ENCODE measurements around the gene TTC7B. TPM values are rescaled to one million over a fixed set of nuclear protein-coding genes. Genes with fewer than 3 reads are reported as not detected.

Gene TTC7B
- total RNA-seq, 4 donors from 2014 or later, result 3.3 to 18.1 (median 10.0) TPM

DNA sequence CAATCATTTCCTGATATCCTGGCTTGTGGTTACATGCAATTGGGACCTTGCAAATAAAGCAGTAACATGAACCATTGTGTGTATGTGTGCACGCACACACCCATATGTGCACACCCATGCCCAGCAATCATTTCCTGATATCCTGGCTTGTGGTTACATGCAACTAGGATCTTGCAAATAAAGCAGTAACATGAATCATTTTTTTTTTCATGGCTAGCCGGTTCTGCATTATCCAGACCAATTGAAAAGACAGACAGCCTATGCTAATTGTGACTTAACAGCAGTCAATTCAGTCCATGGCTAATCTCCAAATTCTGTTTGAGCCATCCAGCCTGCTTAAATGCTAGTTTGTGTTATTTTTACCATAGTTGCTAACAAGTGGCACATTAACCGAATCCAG lies 134.3 kb downstream of the TTC7B start:
- peaks cover 19 to 54% (median 39%) of the 10 kb centered on the region in 3 donors for H3K4me1 ChIP-seq
- no peaks in the 10 kb centered on the region for H3K27me3 ChIP-seq
- TF ChIP-seq, protein P1, sequence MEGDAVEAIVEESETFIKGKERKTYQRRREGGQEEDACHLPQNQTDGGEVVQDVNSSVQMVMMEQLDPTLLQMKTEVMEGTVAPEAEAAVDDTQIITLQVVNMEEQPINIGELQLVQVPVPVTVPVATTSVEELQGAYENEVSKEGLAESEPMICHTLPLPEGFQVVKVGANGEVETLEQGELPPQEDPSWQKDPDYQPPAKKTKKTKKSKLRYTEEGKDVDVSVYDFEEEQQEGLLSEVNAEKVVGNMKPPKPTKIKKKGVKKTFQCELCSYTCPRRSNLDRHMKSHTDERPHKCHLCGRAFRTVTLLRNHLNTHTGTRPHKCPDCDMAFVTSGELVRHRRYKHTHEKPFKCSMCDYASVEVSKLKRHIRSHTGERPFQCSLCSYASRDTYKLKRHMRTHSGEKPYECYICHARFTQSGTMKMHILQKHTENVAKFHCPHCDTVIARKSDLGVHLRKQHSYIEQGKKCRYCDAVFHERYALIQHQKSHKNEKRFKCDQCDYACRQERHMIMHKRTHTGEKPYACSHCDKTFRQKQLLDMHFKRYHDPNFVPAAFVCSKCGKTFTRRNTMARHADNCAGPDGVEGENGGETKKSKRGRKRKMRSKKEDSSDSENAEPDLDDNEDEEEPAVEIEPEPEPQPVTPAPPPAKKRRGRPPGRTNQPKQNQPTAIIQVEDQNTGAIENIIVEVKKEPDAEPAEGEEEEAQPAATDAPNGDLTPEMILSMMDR (IDR thresholded peaks at IDR 0.05), result no peak
- no peak for TF ChIP-seq POLR2A (IDR thresholded peaks at IDR 0.05)
- whole genome bisulfite sequencing, 2 donors, result 38 to 45% methylated on average over 3 of the region's 3 CpGs
- intact Hi-C loops (cut with DNase I), result no loop called here
- H3K9me3 ChIP-seq, result no peaks in the 10 kb centered on the region
- H3K4me3 ChIP-seq, result no peak overlapping the region
- H3K27ac ChIP-seq, result peak overlapping the region; percentile 80 to 90 (median 84)
- no peak for DNase-seq
- peaks cover 0 to under 1% (median 0%) of the 10 kb centered on the region in 3 donors for H3K36me3 ChIP-seq

DNA sequence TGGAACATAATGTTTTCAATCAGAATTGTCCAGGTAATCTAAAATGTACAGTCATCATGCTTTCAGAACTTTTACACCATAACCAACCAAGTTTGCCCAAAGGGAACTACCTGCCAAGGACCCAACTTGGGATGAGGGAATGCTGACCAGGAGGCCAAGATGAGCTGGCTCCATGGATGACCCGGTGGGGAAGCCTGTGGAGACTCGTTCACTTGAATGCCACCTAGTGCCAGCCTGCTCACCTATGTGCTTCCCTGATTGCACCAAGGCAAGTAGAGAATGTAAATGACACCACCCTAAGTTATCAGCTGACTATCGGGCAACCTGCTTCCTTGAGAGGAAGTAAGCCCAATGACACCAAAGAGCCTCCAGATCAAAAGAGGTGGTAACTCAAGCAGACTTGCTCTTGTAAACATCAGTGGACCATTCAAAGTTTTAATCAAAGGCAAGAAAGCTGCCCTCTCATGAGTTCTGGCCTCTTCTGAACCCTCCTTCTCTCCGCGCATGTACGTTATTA lies 137.3 kb downstream of the TTC7B start:
- H3K9me3 ChIP-seq, result no peaks in the 10 kb centered on the region
- WGBS, 2 donors, result 71 to 91% methylated on average over 6 of the region's 6 CpGs
- DNase-seq, result no peak
- H3K4me3 ChIP-seq, result no peak overlapping the region
- H3K4me1 ChIP-seq, result peaks cover 26 to 75% (median 49%) of the 10 kb centered on the region in 3 donors
- peaks cover 0 to 5% (median 0%) of the 10 kb centered on the region in 3 donors for H3K36me3 ChIP-seq
- H3K27me3 ChIP-seq, result no peaks in the 10 kb centered on the region
- H3K27ac ChIP-seq, result peak overlapping the region in 3 of 4 donors; percentile 4 to 29 (median 10)
- intact Hi-C loops (cut with DNase I), result no loop called here
- no peak for TF ChIP-seq POLR2A (IDR thresholded peaks at IDR 0.05)
- TF ChIP-seq, protein P1 (IDR thresholded peaks at IDR 0.05), result no peak

DNA sequence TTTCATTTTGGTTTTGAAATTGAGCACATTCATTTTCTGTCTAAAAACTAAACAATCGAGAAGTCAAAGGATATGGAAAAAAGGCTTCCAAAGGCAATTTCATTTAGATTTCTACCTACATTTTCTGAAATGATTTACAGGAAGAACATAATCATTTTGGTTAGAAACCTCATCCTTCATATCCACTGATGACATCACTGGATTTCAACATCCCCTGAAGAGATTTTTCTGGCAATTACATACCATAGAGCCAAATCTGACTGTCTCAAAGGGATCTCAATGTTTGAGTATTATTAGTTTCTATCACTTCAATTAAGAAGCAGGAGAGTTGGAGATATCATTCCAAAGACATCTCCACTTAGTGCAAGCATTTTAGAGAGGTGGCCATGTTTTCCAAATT lies 137.8 kb downstream of the TTC7B start:
- Histone ChIP-seq H3K36me3 (peaks cover 0 to 5% (median 0%) of the 10 kb centered on the region in 3 donors), H3K27ac (peak overlapping the region; percentile 4 to 62 (median 20)), H3K4me3 (no peak overlapping the region), H3K27me3 (no peaks in the 10 kb centered on the region), H3K9me3 (no peaks in the 10 kb centered on the region), H3K4me1 (peaks cover 26 to 78% (median 49%) of the 10 kb centered on the region in 3 donors)
- DNase-seq, result no peak
- 88 to 96% methylated on average over 1 of the region's 1 CpG for WGBS, 2 donors
- TF ChIP-seq, protein P1 (IDR thresholded peaks at IDR 0.05), result no peak
- no peak for TF ChIP-seq POLR2A (IDR thresholded peaks at IDR 0.05)
- intact Hi-C loops (cut with DNase I), result no loop called here

DNA sequence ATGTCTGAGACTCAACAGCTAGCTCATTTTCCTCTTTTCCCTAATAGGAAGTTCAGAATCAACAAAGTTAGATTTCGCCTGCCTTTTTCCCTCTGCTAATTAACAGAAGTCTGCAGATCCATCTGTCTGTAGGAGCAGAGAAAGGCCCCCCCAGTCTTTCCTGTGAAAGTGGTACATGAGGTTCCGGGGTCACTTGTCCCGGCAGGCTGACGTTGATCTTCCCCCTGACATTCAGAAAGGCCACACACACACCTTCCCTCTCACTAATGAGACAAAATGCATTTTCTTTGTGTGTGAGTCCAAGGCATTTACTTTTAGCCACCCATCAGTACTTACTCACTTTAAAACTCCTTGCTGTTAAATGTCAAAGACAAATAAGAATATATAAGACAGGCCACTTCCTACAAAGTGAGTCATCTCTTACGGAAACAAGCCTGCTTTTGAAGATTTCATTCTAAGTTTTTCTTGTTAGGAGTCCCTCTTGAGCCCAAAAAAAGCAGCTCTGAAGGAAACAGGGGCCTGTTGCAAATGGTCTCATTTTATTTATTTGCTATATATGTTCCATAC lies 138.7 kb downstream of the TTC7B start:
- H3K27ac ChIP-seq, result peak overlapping the region; percentile 42 to 79 (median 58)
- DNase-seq, result no peak
- TF ChIP-seq, protein P1 (IDR thresholded peaks at IDR 0.05), result no peak
- no peak for TF ChIP-seq POLR2A (IDR thresholded peaks at IDR 0.05)
- peaks cover 22 to 70% (median 45%) of the 10 kb centered on the region in 3 donors for H3K4me1 ChIP-seq
- peaks cover 0 to 5% (median 0%) of the 10 kb centered on the region in 3 donors for H3K36me3 ChIP-seq
- no peak overlapping the region for H3K4me3 ChIP-seq
- intact Hi-C loops (cut with DNase I), result no loop called here
- 29 to 34% methylated on average over 4 to 5 of the region's 5 CpGs for WGBS, 2 donors
- H3K9me3 ChIP-seq, result no peaks in the 10 kb centered on the region
- no peaks in the 10 kb centered on the region for H3K27me3 ChIP-seq

DNA sequence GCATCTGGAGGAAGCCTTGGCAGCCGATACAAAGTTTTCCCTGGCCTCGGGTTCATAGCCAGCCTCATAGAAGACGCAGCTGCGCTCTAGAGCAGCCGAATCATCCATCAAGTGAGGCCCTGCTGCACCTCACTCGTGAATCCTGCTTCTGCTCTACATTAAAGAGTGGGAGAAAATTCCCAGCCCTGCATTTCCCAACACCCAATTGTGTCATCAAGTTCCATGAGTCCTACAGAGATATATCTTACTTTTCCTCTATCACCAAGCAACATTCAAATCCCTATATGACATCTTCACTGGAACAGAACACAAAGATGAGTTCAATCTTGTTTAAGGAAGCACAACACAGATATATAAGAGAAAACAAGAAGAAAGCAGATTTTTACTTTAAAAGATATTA lies 139.3 kb downstream of the TTC7B start:
- Histone ChIP-seq H3K9me3 (no peaks in the 10 kb centered on the region), H3K4me1 (peaks cover 15 to 66% (median 41%) of the 10 kb centered on the region in 3 donors), H3K27ac (peak overlapping the region in 3 of 4 donors; percentile 31 to 79 (median 62)), H3K27me3 (no peaks in the 10 kb centered on the region), H3K4me3 (no peak overlapping the region), H3K36me3 (peaks cover 0 to 5% (median 0%) of the 10 kb centered on the region in 3 donors)
- 78% methylated on average over 6 of the region's 6 CpGs; no CpG with 5 or more reads in 1 of the 2 donors for WGBS, 2 donors
- TF ChIP-seq, protein P1 (IDR thresholded peaks at IDR 0.05), result no peak
- no peak for TF ChIP-seq POLR2A (IDR thresholded peaks at IDR 0.05)
- DNase-seq, result no peak
- intact Hi-C loops (cut with DNase I), result no loop called here

All from esophagus squamous epithelium (tissue), 5 donors.